Measurements from ENCODE around the gene OTP.
A peak's percentile ranks its signal among the peaks of the same experiment; 100 is the strongest.

OTP gene

GRCh38 chr5:77628840-77629508, 9.5 kb downstream of the OTP start:
- Histone ChIP-seq H3K4me3 (ENCODE audit: low read depth, low read length) (no peak overlapping the region), H3K27me3 (ENCODE audit: control insufficient read depth, insufficient read depth, low read length) (peaks cover 18% of the 10 kb centered on the region)

GRCh38 chr5:77627869-77628674, 10.4 kb downstream of the OTP start:
- Histone ChIP-seq H3K9me3 (ENCODE audit: control insufficient read depth, low read length) (peaks cover 5% of the 10 kb centered on the region), H3K27me3 (ENCODE audit: control insufficient read depth, insufficient read depth, low read length) (peaks cover 14% of the 10 kb centered on the region), H3K4me2 (ENCODE audit: low read length) (no peak overlapping the region), H2AFZ (no peak overlapping the region), H3K27ac (no peak overlapping the region), H3K79me2 (no peaks in the 10 kb centered on the region), H3K9ac (no peak overlapping the region), H3K4me3 (ENCODE audit: low read depth, low read length) (no peak overlapping the region), H3K4me1 (no peaks in the 10 kb centered on the region), H3K36me3 (ENCODE audit: control insufficient read depth, insufficient read depth, low read length) (no peaks in the 10 kb centered on the region)
- TF ChIP-seq CTCF (IDR thresholded peaks at IDR 0.05), result no peak

More at GRCh38 chr5:77628840-77629508, 9.5 kb downstream of the OTP start:
- Histone ChIP-seq H3K36me3 (ENCODE audit: control insufficient read depth, insufficient read depth, low read length) (no peaks in the 10 kb centered on the region), H3K79me2 (no peaks in the 10 kb centered on the region), H3K9ac (no peak overlapping the region), H3K4me2 (ENCODE audit: low read length) (no peak overlapping the region), H3K4me1 (no peaks in the 10 kb centered on the region), H3K9me3 (ENCODE audit: control insufficient read depth, low read length) (peaks cover 5% of the 10 kb centered on the region), H2AFZ (peak overlapping the region; percentile 29), H3K27ac (no peak overlapping the region)
- no peak for TF ChIP-seq CTCF (IDR thresholded peaks at IDR 0.05)

- no peak overlapping the region for H3K27ac ChIP-seq
- no peak overlapping the region for H2AFZ ChIP-seq
- TF ChIP-seq CTCF (IDR thresholded peaks at IDR 0.05), result no peak
- peaks cover 10% of the 10 kb centered on the region for H3K27me3 ChIP-seq (ENCODE audit: control insufficient read depth, insufficient read depth, low read length)
- no peaks in the 10 kb centered on the region for H3K79me2 ChIP-seq
- H3K4me1 ChIP-seq, result no peaks in the 10 kb centered on the region
- no peaks in the 10 kb centered on the region for H3K36me3 ChIP-seq (ENCODE audit: control insufficient read depth, insufficient read depth, low read length)
- H3K9ac ChIP-seq, result no peak overlapping the region
- no peak overlapping the region for H3K4me3 ChIP-seq (ENCODE audit: low read depth, low read length)
- peaks cover 5% of the 10 kb centered on the region for H3K9me3 ChIP-seq (ENCODE audit: control insufficient read depth, low read length)
- H3K4me2 ChIP-seq (ENCODE audit: low read length), result no peak overlapping the region
Observed at GRCh38 chr5:77623203-77623740, 15.2 kb downstream of the OTP start.

- Histone ChIP-seq H3K4me3 (ENCODE audit: low read depth, low read length) (no peak overlapping the region), H2AFZ (no peak overlapping the region), H3K27me3 (ENCODE audit: control insufficient read depth, insufficient read depth, low read length) (peaks cover 10% of the 10 kb centered on the region), H3K4me2 (ENCODE audit: low read length) (no peak overlapping the region), H3K9ac (no peak overlapping the region), H3K36me3 (ENCODE audit: control insufficient read depth, insufficient read depth, low read length) (no peaks in the 10 kb centered on the region), H3K79me2 (no peaks in the 10 kb centered on the region), H3K4me1 (no peaks in the 10 kb centered on the region), H3K9me3 (ENCODE audit: control insufficient read depth, low read length) (no peaks in the 10 kb centered on the region), H3K27ac (no peak overlapping the region)
- TF ChIP-seq CTCF (IDR thresholded peaks at IDR 0.05), result no peak
Observed at GRCh38 chr5:77621440-77621839, 17.1 kb downstream of the OTP start.

Data from parathyroid adenoma (tissue), 2 donors.